Activated CD4-positive, alpha-beta T cell treated with anti-CD3 and anti-CD28 coated beads for 4 hours (primary cell): ENCODE measurements around the gene HTT.

Experiments
- DNase-seq, 2 donors: peaks; one replicate each; pipeline ENCODE4 v3.0.0-alpha.2; 2020

The HTT gene

DNA sequence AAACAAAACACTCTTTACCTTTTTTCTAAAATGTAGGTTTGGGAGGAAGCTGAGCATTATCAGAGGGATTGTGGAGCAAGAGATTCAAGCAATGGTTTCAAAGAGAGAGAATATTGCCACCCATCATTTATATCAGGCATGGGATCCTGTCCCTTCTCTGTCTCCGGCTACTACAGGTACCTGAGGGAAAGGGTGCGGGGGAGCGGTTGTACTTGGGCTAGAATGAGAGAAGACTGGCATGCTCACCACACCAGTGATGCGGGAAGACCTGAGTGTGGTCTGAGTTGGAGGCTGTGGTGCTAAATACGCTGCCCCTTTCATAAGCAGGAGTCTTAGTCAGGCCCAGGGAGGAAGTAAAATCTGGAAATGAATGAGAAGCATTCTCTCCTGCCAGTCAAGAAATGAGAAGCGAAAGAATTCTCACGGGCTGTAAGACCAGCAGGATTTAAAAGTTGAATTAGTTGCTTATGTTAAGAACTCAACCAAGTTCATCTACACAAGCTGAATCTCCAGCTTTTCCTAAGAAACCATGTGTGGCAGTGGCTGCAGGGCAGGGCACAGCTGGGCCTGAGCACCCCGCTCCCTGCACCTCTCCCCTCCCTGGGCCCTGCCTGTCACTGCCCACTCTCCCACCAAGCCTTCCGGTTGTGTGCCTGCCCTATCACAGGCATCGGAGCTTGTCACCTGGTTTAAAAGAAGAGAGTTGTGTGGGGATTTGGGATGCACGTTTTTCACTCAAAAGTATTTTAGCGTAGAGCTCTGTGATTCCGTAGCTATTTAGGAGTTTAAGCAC lies 149.7 kb downstream of the HTT start:
- no peak for DNase-seq

DNA sequence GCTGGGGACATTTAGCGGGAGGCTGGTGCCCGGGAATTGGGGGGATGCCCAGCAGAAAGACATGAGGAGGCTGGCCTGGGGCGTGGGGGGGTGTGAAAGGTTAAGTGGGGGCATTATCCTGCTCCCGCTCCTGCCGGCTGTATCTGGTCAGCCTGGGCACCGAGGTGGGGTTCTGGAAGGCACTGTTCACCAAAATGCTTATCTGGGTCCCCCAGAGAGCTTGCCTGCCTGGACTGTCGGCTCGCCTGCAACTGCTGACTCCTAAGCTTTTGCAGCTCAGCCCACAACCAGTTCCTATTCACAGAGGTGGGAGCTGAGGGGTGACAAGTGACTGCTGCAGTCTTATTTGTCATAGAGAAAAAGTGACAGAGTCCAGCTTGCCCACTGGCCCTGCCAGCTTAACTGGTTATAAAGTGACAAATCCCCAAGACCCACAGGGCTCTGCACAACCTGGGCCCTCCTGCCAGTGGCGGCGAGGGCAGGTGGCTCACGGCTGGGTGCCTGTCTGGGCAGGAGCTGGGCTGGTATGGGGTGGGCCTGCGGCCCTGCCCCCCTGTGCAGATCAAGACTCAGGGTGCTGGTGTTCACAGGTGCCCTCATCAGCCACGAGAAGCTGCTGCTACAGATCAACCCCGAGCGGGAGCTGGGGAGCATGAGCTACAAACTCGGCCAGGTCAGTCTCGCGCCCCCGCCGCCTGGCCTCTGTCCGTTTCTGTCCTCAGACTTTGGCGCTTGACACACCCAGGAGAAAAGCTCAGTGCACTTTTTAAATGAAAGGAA lies 150.8 kb downstream of the HTT start:
- no peak for DNase-seq

DNA sequence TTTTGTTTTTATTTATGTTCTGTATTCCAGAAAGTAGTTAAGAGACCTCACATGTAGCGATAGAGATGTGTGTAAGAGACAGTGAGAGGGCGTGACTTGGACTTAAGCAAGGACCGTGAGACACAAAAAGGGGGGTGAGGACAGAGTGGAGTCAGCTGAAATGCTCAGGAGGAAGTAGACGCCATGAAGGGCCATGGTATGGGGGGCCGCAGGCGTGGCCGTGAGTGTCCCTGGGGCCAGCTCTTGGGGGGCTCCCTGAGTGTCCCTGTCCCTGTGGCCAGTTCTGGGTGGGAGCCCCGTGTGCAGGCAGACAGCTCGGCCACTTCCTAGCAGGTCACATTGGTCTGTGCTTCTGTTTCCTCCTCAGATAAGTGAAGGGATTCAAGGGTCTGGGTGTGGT lies 151.5 kb downstream of the HTT start:
- DNase-seq, result no peak

DNA sequence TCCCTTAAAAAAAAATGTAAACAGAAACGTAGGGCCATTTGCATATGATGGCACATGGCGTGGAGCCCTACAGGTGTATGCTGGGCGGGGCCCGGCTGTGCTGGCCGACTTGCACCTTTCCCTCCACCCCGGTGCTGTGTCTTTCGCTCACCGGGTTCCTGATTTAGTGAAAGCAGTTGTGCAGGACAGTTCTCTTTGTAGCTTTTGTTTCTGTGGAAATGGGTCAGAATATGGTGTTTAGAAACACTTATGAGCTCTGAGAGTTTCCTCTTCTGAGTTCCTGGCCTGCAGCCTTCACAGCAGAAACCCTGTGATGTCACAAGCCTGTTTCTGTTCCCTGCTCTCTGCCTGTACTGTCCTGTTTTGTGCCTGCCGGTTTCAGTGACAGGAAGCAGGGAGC lies 152.0 kb downstream of the HTT start:
- DNase-seq, result no peak

DNA sequence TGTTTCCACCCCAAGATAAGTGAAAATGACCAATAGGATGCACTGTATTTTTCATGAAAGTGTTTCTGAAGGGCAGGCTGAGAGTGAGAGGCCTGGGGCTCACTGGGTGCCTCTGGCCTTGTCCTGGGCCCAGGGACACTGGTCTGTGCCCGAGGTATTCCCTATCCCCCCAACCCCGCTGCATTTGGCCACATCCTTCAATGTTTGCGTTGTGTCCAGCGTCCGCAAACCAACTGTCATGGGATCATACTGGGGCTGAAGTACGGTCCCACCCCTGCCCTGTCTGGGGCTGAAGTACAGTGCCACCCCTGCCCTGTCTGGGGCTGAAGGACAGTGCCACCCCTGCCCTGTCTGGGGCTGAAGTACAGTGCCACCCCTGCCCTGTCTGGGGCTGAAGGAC lies 152.5 kb downstream of the HTT start:
- no peak for DNase-seq

DNA sequence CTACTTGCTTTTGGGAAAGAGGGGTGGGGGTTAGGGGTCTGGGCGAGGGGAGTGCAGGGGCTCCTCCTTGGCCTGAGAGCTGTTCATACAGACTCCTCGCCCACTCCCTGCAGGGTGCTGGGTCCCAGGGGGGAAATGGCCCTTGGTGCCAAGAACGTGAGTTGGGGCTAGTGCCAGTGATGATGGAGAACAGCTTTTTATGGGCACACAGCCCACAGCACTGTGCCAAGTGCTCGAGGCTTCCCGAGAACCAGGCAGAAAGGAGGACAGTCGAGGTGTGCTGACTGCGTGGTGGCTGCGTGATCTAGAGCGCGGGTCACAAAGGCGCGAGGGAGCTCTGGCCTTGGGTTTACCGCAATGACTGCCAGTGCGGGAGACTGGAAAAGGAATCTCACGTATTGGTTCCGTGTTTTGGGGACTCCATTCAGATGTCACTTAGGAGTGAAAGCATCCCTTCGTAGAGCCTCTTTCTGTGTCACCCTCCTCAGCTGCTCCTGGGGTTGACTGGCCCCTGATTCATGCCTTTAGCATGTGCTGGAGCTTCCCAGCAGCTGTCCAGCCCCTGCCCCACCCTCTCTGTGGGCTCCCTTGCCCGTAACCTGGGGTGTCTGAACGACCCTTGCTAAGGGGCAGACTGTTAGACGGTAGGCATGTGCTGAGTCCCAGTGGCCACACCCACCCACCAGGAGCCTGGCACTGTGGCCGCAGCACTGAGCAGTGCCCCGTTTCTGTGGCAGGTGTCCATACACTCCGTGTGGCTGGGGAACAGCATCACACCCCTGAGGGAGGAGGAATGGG lies 153.6 kb downstream of the HTT start:
- no peak for DNase-seq

DNA sequence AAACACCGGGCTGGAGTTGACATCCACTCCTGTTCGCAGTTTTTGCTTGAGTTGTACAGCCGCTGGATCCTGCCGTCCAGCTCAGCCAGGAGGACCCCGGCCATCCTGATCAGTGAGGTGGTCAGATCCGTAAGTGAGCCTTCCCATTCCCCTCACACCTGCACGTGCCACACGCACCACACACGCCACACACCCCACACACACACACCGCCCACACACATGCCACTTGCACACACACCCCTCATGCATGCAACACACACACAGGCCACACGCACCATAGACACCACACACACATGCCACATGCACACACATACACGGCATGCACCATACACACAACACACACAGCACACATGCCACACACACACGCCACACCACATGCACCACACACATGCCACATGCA lies 154.4 kb downstream of the HTT start:
- no peak for DNase-seq

DNA sequence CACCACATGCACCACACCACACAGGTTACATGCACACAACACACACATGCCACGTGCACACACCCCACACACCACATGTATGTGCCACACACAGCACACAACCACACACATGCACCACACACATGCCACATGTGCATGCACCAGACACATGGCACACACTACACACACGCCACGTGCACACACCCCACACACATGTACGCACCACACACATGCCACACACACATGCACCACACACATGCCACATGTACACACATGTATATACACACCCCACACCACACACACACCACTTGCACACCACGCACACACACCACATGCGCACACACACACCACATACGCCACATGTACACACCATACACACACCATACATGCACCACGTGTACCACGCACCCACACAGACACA lies 154.8 kb downstream of the HTT start:
- DNase-seq, result no peak

DNA sequence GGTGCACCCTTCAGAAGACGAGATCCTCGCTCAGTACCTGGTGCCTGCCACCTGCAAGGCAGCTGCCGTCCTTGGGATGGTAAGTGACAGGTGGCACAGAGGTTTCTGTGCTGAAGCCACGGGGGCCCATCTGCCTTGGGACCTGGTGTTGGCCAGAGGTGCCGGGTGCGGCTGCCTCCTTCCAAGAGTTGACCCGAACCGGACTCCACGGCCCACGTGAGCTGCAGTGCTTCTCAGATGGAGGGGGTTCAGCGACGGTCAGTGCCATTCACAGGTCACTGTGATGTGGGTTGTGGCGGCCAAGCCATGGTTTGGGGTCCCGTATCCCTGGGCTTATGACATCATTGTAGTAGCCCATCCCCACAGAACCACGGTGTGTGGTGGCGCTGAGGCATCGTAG lies 155.5 kb downstream of the HTT start:
- no peak for DNase-seq

DNA sequence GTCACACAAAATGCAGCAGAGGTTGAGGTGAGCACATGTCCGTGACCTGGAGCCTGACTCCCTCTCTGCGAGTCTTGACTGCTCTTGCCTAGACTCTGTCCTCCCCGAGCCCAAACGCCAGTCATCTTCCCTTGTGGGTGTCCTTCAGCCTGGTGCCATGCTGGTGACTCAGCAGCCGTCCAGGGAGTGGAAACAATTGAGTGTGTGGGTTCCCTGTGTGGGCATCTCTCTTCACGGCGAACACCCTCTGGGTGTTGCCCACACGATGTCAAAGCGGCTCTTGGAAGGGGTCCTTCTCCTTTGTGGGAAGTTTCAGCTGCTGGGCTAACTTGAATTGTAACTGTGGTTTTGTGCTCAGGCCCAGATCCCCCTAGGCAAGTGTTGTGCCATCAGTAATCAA lies 157.0 kb downstream of the HTT start:
- DNase-seq, result no peak

DNA sequence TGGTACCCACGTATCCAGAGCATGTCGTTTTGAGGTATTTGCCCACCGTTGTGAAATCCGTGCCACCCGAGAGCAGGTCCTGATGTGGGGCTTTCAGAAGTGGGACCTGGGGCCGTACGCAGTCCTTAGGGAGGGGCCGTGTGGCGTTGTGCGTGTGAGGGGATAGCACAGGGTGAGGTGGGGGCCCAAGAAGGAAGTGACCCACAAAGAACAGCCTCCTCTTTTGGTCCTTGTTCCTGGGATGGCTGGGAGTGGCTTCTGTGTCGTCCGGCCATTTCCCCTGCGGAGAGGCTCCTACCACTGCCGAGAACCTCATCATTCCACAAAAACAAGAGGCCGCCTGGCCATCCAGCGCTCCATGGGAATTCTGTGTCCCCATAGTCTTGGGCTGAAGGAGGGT lies 157.5 kb downstream of the HTT start:
- DNase-seq, result no peak

DNA sequence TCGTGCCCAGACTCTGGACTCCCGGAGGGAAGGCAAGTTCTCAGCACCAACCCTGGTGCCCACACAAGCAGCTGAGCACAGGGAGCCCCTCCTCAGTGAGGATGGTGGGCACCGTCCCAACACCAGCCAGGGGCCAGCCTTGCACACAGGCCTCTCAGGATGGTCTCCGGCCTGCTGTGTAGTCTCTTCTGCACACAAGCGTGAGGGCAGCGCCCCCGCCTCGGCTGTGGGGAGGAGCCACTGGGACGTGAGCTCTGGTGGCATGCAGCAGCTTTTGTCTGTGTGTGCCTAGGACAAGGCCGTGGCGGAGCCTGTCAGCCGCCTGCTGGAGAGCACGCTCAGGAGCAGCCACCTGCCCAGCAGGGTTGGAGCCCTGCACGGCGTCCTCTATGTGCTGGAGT lies 158.4 kb downstream of the HTT start:
- DNase-seq, result no peak

DNA sequence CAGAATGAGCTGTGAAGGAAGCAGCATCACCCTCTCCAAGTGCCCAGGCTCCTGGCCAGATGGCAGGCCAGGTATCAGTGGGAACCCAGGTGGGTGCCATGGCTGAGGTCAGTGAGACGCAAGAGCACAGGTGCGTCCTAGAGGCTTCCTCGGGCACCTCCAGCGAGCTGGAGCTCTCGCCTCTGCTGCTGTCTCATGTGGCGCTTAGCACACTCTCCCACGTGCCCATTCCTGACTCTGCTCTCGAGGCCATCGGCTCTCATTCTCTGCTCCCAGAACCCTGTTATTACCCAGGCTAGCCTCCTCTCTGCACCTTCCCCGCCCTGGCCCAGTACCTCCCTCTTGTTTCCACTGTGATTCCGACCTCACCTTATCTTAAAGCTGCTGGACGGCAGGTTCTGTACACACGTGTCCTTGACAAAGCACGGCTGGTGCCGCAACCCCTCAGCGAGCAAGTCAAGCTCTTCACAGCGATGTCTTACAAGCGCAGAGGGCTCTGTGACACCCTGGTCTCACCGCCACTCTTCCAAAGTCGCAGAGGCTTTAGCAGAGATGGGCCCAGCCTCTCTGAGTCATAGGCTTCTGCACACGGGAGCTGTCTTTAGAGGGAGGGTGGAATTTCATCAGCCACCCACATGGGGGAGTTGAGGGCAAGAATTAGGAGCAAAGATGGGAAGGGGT lies 159.1 kb downstream of the HTT start:
- DNase-seq, result no peak

DNA sequence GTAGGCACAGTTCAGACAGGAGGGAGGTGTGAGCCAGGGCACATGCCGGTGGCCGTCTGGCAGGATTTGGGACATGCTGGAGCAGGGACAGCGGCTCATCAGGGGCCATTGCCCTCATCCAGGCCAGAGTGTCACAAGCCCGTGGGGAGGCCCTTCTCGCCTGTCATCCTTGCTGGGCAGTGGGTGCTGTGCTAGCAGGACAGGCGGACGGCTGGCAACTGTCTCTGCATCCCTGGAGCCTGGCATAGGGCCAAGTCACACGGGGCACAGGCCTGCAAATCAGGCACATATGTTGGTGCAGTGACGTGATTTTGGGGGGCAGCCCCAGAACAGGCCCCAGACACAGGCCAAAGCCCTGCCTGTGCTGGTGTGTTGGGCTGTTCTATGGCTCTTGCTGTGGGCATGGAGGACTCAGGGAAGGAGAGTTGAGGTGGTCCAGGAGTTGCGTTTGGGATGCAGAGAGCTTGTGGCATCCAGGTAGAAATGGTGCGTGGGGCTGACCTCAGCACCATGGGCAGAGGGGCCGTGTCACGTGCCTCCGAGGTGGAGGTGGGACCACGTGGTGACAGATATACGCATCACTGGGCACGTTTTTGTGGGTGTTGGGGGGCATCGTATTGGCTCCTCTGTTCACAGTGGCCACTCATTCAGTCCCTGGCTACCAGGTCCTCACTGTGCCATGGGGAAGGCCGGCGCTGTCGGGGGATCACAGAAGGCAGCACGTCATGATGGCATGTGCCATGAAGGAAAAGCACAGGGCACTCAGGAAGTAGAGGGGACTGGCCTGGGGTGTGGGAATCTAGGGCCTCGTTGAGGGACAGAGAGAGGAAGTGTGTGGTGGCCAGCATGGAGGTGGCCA lies 159.9 kb downstream of the HTT start:
- DNase-seq, result no peak

DNA sequence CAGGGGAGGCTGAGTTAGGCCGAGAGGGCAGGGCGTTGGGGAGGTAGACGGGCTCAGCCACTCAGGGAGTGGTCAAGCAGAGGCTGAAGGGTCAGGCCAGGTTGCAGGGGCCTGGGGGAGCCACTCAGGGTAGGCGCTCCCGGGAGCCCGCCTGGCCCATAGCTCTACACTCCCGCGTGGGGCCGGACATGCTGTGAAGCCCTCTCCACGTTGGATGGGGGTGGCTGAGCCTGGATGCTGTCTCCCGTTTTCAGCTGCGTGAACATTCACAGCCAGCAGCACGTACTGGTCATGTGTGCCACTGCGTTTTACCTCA lies 160.5 kb downstream of the HTT start:
- DNase-seq, result no peak

DNA sequence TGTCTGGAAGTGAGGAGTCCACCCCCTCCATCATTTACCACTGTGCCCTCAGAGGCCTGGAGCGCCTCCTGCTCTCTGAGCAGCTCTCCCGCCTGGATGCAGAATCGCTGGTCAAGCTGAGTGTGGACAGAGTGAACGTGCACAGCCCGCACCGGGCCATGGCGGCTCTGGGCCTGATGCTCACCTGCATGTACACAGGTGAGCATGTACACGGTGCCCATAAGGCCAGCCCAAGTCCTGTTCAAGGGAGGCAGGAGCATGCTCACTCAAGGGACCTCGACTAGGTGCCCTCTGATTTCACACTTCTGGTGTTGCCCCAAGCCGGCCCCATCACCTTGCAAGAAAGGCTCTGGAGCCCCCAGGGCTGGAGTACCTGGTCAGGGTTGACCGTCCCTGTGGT lies 161.1 kb downstream of the HTT start:
- DNase-seq, result no peak

DNA sequence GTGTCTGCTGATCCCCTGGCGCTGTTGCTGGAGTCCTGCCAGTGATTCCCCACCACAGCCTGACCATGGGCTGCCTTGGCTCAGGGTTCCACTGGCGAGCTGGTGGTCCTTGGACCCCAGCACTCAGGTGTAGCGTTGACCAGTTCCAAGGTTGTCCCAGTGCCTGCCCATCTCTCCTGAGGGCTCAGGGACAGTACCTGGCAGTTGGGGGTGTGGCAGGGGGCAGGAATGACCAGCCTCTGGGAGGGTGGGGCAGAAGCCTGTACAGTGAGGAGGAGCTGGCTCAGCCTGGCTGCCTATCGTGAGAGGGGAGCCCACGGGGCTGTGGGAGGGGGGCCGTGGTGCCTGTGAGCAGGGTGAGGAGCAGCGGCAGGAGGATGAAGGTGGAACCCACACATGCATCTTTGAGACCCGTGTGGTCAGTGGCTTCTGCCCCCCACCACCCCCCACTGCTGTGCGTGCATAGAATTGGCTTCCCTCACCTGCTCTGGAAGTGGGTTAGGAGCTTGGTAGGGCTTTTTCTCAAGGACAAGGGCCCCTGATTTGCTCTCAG lies 161.9 kb downstream of the HTT start:
- DNase-seq, result no peak

DNA sequence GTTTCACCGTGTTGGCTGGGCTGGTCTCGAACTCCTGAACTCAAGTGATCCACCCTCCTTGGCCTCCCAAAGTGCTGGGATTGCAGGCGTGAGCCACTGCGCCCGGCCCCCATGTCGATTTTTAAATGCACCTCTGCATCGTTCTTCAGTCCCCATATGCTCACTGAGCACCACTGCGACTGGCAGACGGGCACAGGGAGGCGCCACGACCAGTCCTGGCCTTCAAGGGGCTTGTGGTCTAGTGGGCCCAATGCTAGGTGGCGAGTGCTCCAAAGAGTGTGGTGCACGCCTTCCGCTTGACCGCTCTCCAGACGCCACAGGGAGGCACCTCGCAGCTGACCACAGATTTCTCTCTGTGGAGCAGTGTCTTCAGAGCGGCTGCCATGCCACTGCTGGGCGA lies 162.8 kb downstream of the HTT start:
- DNase-seq, result no peak

DNA sequence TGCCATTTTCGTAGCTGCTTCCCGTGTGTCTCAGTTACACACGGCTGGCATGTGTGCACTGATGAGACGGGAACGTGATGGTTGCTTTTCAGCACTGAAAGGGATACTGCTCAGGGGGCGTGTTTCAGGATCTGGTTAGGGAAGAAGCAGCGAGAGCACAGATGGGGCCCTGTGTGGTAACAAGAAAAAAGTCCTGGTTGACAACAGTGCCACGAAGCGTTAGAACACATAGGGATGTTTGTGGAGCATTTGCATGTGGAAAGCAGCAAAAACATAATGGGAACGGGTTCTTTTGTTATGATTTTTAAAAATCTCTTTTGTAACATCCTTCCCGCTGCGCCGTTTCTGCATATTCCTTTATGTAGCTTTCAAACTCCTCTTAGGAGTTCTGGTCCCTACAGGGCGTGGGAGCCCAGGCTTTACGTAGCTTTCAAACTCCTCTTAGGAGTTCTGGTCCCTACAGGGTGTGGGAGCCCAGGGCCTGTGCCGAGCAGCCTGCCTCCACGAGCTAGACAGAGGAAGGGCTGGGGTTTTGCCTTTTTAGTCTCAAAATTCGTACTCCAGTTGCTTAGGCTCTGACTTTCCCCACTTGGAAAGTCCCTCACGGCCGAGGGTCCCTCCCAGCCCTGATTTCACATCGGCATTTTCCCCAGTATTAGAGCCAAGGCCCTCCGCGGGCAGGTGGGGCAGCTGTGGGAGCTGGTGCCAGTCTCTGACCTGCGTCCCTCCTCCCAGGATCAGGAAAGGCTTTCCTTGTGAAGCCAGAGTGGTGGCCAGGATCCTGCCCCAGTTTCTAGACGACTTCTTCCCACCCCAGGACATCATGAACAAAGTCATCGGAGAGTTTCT lies 163.5 kb downstream of the HTT start:
- no peak for DNase-seq

DNA sequence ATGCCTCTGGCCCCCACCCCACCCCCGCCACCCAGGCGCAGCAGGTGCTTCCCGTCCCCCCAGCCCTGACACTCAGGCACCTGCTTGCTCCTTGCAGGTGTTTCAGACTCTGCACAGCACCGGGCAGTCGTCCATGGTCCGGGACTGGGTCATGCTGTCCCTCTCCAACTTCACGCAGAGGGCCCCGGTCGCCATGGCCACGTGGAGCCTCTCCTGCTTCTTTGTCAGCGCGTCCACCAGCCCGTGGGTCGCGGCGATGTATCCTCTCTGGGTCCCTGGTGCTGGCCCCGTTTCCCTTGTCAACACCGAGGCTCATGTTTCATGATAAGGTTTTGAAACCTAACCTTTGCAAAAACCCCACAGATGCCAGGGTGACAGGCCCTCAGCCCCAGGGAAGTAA lies 164.2 kb downstream of the HTT start:
- no peak for DNase-seq

DNA sequence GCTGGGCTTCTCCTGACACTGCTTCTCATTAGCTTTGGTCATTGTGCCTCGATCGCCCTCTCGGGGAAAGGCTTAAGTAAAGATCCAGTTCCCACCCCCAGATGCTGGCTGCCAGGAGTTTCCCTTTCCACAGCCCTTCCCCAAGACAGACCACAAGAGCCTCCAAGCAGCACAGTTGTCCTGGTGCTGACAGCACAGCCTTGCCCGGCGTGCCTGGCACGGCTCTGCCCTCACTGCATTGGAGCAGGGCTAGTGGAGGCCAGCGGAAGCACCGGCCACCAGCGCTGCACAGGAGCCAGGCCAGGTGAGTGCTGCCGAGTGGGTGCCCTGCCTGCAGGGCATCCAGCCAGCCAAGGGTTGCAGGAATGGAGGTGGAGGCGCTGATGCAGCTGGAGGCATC lies 164.8 kb downstream of the HTT start:
- DNase-seq, result no peak
